ENCODE results near the gene RPS6KA6. TPM values are rescaled to one million over a fixed set of nuclear protein-coding genes. Genes with fewer than 3 reads are reported as not detected.

The RPS6KA6 gene
- total and polyA plus RNA-seq, 2 of the 13 experiments (the other 11 are each of a cell fraction or from before 2014, with no cell fraction given): not detected

GRCh38 chrX:84189125-84189524, 1.1 kb upstream of the RPS6KA6 start (continued):
- TF ChIP-seq SMAD3 (CRISPR knock-in tag; IDR thresholded peaks at IDR 0.05) (no peak), MNT (IDR thresholded peaks at IDR 0.05) (no peak), ZNF737 (CRISPR knock-in tag; IDR thresholded peaks at IDR 0.05; ENCODE audit: borderline replicate concordance) (no peak), KLF15 (CRISPR knock-in tag; IDR thresholded peaks at IDR 0.05; ENCODE audit: borderline replicate concordance) (no peak), FOXM1 (CRISPR knock-in tag; IDR thresholded peaks at IDR 0.05) (no peak), ZNF704 (CRISPR knock-in tag; IDR thresholded peaks at IDR 0.05; ENCODE audit: borderline replicate concordance) (no peak)

- Histone ChIP-seq H3K79me2 (ENCODE audit: insufficient read depth, low read length) (no peaks in the 10 kb centered on the region), H3K9ac (ENCODE audit: insufficient read depth, low read depth, low read length) (no peak overlapping the region), H4K20me1 (ENCODE audit: insufficient read depth, low read length) (no peaks in the 10 kb centered on the region), H2AFZ (ENCODE audit: low read length) (no peak overlapping the region), H3K27ac (ENCODE audit: extremely low read length, insufficient read depth, low read length) (no peak overlapping the region), H3K4me3 (replicated peaks in 1 of 3; ENCODE audit: insufficient read depth in 1 of 3, low read depth in 2 of 3, low read length in 3 of 3) (no peak overlapping the region), H3K9me3 (ENCODE audit: low read length) (no peaks in the 10 kb centered on the region), H3K4me2 (ENCODE audit: low read depth, low read length) (no peak overlapping the region), H3K4me1 (ENCODE audit: insufficient read depth, low read length) (no peaks in the 10 kb centered on the region), H3K27me3 (ENCODE audit: control insufficient read depth in 1 of 2, insufficient read depth in 2 of 2, low read length in 2 of 2) (no peaks in the 10 kb centered on the region), H3K36me3 (replicated peaks in 1 of 2; ENCODE audit: control insufficient read depth in 1 of 2, insufficient read depth in 2 of 2, low read length in 2 of 2) (no peaks in the 10 kb centered on the region)
- WGBS (ENCODE audit: low lambda C conversion rate): 27% methylated on average over 3 of the region's 19 CpGs
- DNase-seq (ENCODE audit: low spot score) (no peak), FAIRE-seq (no peak), ATAC-seq (no peak)
- ChIA-PET POLR2A (no interaction called here), CTCF (ENCODE audit: low intra/inter-chr PET ratio, low total read pairs) (no interaction called here)
- intact Hi-C loops (cut with micrococcal nuclease; ENCODE audit: unreplicated experiment): no loop called here
- in situ Hi-C loops (cut with HindIII; ENCODE audit: extremely low pct_ligation_motif_present, low pct_unique_long_range_greater_than_20kb): no loop called here
- no TSS peak for BruUV-seq (replicated peaks)
- no peak for TF ChIP-seq BCL3 (CRISPR knock-in tag; IDR thresholded peaks at IDR 0.05)
- no peak for TF ChIP-seq ETS1 (CRISPR knock-in tag; IDR thresholded peaks at IDR 0.05)
- TF ChIP-seq ZNF512 (CRISPR knock-in tag; IDR thresholded peaks at IDR 0.05): no peak
- TF ChIP-seq IRF1 (CRISPR knock-in tag; IDR thresholded peaks at IDR 0.05; ENCODE audit: low read depth): no peak
- no peak for TF ChIP-seq BCL6 (CRISPR knock-in tag; IDR thresholded peaks at IDR 0.05)
- no peak for TF ChIP-seq MAFF (IDR thresholded peaks at IDR 0.05; ENCODE audit: low read depth, low read length)
- no peak for TF ChIP-seq ZNF678 (CRISPR knock-in tag; IDR thresholded peaks at IDR 0.05)
- TF ChIP-seq SUZ12 (IDR thresholded peaks at IDR 0.05; ENCODE audit: low read depth, low read length): no peak
- TF ChIP-seq HES4 (CRISPR knock-in tag; IDR thresholded peaks at IDR 0.05; ENCODE audit: borderline replicate concordance): no peak
- TF ChIP-seq ZFP90 (CRISPR knock-in tag; IDR thresholded peaks at IDR 0.05; ENCODE audit: borderline replicate concordance): no peak
Observed at GRCh38 chrX:84188320-84188834, 378 bp upstream of the RPS6KA6 start.
